HG02981 (cell line): ENCODE measurements around the gene MAEA.

ENCODE experiments used
- ATAC-seq: cut with Tn5 transposase; IDR thresholded peaks from one replicate; pipeline ENCODE4 v1.9.1; 2021; ENCODE audit warnings: mild to moderate bottlenecking, moderate library complexity; ENCODE audit not compliant: unreplicated experiment

Gene MAEA

GRCh38 chr4:1298461-1298860 is 8.8 kb downstream of the MAEA start:
- ATAC-seq, result no peak

DNA sequence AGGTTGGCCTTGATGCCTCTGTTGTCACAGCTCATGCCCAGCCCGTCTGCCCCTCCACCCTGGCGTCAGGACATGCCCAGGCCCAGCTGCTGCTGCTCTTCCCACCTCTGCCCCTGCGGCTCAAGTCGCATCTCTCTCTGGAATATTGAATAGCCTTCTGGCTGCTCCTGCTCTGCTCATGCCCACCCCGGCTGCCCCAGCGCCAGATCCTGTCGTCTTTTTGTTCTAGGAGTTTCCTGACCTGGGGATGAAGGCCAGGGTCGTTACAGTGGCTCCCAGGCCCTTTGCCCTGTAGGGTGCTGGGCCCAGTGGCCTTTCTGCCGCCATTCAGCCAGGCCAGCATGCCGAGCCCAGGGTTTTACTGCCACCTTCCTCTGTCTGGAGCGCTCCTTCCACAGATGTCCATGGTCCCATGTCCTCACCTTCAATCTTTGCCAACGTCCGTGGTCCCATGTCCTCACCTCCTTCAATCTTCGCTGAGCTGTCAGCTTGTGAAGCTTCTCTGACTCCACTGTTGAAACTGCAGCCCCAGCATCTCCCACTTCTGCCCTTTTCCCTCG is 9.7 kb downstream of the MAEA start:
- ATAC-seq, result no peak

DNA sequence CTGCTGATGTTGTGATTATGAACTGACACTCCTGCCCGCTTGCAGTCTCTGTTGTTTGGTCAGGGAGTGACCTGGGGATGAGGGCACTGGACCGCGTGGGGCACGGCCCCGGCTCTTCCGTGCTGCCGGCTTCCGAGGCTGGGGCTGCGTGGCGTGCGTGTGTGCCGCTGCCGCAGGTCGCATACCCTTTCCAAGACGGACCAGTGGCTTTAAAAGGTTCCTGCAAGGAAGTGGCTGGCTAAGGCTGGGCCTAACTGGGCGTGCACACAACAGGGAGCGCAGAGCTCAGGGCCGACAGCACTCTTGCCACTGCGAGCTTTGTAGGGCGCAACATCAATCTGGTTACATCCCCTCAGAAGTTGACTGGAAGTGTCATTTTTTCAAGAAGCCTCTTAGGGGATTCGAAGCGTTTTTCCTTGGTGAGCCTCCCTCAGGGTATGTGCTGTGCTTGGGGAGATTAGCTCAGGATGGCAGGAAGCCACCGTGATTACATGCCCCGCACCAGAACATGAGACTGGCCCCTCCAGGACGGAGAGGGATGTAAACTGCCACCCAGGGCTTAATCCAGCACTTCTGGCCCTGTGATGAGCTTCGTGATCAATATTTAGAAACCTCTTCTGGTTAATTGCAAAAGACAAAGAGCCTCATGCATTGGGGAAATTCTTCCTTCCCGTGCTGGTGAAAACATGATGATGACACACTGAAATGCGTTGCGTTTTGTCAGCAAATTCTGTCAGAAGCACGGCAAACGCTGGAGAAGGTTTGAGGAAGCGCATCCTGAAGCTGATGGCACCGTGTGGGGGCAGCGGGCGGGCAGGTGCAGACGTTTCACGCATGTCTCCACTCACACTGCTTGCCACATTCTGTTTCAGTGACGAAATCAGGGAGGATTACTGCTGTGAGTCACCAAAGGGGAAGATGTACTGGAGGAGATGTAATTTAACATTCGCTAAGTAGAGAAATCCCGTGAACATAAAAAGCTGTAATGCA is 11.1 kb downstream of the MAEA start:
- ATAC-seq, result no peak

DNA sequence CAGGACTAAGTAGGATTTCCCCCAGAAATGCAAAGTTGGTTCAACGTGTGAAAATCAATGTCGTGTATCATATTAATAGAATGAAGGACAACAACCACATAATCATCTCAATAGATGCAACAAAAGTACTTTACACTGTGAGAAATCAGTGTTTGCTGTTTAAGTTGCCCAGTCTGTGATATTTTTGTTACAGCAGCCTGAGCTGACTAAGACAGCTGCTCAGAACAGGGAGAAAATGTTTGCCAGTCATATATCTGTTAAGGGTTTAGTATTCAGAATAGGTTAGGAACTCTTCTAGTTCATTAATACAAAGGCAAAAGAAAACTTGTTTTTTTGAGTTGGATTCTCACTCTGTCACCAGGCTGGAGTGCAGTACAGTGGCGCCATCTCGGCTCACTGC is 12.5 kb downstream of the MAEA start:
- no peak for ATAC-seq

GRCh38 chr4:1305261-1305711 is 15.6 kb downstream of the MAEA start:
- ATAC-seq, result no peak

DNA sequence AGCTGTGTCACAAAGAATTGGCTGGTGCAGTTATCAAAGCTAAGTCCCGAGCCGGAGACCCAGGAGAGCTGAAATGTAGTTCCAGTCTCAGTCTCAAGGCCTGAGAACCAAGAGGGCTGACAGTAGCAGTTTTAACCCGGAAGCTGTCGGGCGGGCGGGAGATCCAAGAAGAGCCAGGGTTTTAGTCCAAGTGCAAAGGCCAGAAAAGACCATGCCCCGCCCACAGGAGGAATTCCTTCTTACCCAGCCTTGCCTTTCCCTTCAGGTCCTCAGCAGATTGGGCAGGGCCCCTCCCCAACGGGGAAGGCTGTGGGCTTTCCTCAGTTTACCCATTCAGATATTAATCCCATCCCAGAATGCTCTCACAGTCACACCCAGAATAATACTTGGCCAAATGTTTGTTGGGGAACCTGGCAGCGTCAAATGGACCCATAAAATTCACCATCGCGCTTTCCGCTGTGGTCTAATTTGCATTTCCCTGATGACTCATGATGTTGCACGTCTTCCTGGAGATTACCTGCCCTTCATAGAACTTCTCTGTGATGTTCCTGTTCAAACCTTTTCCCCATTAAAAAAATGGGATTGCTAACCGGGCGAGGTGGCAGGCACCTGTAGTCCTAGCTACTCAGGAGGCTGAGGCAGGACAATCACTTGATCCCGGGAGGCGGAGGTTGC is 16.2 kb downstream of the MAEA start:
- ATAC-seq, result no peak

DNA sequence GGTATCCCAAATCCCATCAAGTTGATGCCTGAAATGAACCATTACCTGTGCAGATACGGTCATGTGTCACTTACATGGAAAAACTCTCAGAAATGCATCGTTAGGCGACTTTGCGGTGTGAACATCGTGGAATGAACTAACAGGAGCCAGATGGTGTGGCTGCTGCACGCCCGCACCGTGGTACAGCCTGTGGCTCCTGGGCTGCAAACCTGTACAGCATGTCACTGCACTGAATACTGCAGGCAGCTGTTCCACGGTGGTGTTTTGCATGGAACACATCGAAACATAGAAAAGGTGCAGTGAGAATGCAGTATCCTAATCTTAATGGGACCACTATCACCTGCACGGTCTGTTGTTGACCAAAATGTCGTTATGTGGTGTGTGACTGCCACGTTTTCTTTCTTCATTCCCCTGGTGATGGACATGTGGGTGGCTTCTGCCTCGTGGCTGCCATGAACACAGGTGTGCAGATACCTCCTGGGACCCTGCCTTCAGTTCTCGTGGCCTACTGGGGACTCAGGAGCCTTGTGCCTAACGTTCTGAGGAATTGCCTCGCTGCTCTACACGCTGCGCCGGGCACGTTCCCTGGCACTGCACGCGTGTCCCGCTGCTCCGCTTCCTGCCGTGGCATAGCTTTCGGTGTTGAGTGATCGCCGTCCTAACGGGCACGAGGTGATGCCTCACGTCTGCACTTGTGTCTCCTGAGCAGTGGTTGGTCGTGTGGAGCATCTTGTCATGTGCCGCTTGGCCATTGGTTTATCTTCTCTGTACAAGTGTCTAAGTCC is 18.5 kb downstream of the MAEA start:
- no peak for ATAC-seq

GRCh38 chr4:1309261-1310010 is 19.7 kb downstream of the MAEA start:
- peak; percentile 86 for ATAC-seq

DNA sequence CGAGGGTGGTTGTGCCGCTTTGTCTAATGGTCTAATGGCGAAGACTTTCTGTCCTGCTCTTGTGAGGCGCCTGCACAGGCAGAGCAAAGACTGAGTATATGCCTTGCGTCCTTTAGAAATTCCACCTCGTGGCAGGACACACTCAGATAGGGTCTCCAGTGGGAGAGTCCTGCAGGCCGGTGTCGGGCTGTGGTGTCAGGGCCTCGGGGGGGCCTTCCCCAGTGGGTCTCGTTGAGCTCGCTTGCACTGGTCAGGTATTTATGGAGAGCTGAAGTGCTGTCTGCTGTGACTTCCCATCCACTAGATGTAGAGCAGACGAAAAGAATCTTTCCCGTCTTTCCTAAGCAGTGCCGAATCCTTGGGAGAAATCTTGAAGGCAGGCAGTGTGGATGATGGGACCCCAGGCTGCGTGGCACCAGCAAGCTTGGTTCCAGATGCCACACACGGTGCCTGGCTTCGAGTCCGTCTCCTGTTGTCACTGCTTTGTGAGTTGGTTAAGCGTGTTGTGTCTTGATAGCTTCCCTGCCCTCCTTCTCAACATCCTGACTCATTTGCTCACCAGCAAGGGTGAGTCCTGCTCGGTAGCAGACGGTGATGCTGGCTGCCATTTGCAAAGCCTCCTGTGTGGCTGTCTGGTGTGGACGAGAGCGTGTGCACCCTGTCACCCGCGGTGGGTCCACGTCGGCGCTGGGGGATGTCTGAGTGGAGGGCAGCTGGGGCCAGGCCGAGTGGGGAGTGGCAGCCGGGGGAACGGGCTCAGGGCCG is 20.5 kb downstream of the MAEA start:
- ATAC-seq, result no peak

GRCh38 chr4:1310796-1311631 is 21.3 kb downstream of the MAEA start:
- no peak for ATAC-seq

DNA sequence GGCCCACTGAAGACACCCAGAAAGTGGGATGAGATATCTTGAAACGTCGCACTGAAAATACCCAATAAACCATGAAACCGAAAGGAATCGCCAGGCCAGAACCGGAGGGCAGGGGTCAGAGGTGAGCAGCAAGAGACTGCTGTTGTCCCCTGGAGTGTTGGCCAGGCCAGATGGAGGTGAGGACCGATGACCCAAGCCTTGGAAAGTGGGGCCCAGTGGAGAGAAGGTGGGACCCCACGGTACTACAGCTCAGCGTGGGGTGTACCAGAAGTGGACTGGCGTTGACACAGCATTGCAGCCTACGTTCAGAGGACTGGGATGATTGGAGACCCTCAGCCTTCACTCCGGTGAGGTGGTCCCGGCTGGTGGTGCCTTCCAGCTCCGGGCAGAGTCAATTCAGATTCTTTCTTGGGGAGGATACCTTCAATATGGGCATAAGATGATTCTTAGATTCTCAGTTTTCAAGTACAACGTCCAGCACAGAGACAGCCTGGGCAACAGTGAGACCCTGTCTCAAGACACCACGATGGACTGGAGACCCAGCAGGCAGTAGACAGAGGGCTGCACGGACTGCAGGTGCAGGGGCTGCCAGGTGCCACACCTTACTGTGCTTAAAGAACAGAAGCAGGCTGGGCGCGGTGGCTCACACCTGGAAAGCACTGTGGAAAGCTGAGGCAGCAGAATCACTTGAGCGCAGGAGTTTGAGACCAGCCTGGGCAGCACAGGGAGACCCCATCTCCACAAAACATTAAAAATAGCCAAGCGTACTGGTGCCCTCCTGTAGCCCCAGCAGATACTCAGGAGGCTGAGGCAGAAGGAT is 23.3 kb downstream of the MAEA start:
- no peak for ATAC-seq

DNA sequence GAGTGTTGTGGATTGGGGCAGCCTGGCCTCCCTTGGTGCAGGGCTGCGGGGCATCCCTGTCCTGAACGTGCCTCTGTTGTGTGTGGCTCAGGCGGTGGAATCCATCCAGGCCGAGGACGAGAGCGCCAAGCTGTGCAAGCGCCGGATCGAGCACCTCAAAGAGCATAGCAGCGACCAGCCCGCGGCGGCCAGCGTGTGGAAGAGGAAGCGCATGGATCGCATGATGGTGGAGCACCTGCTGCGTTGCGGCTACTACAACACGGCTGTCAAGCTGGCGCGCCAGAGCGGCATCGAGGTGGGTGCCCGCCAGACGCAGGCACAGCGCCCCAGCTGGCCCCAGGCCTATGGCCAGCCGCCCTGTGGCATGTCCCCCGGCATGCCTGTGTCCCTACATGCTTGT is 25.6 kb downstream of the MAEA start:
- no peak for ATAC-seq

GRCh38 chr4:1315836-1316536 is 26.3 kb downstream of the MAEA start:
- no peak for ATAC-seq

- no peak for ATAC-seq
These were observed 27.0 kb downstream of the MAEA start for GRCh38 chr4:1316537-1317168.

GRCh38 chr4:1317177-1318045 is 27.7 kb downstream of the MAEA start:
- no peak for ATAC-seq

GRCh38 chr4:1318046-1318375 is 28.3 kb downstream of the MAEA start:
- no peak for ATAC-seq
